Mucosa of rectum (tissue), 2 donors: ENCODE measurements around the gene BRICD5.
A peak's percentile ranks its signal among the peaks of the same experiment; 100 is the strongest.
"Not testable (repeated sequence)": the region's sequence is repeated elsewhere in the genome, so short reads cannot be mapped to it uniquely, and the experiment has no call there.

ENCODE experiments used
- H3K27ac ChIP-seq, 2 donors: one replicate each; pipeline ENCODE4 v1.7.0; 2013; ENCODE audit warnings: inconsistent platforms in 2 of 2, low read depth in 2 of 2, low read length in 2 of 2
- H3K27me3 ChIP-seq, 2 donors: one replicate each; pipeline ENCODE4 v1.7.0; 2013; ENCODE audit warnings: low read length in 2 of 2; ENCODE audit not compliant: control insufficient read depth in 2 of 2, insufficient read depth in 2 of 2
- H3K36me3 ChIP-seq, 2 donors: one replicate each; pipeline ENCODE4 v1.7.0; 2013; ENCODE audit warnings: low read length in 2 of 2; ENCODE audit not compliant: control insufficient read depth in 2 of 2, insufficient read depth in 2 of 2
- H3K4me1 ChIP-seq, 2 donors: one replicate each; pipeline ENCODE4 v1.7.0; 2013; ENCODE audit warnings: low read length in 2 of 2, mild to moderate bottlenecking in 1 of 2; ENCODE audit not compliant: control insufficient read depth in 2 of 2, insufficient read depth in 2 of 2
- H3K4me3 ChIP-seq, 2 donors: one replicate each; pipeline ENCODE4 v1.7.0; 2013; ENCODE audit warnings: low read length in 2 of 2
- H3K9ac ChIP-seq, 2 donors: one replicate each; pipeline ENCODE4 v1.7.0; 2013; ENCODE audit warnings: low read length in 2 of 2, low read depth in 1 of 2, mild to moderate bottlenecking in 1 of 2
- H3K9me3 ChIP-seq, 2 donors: one replicate each; pipeline ENCODE4 v1.7.0; 2013; ENCODE audit warnings: low read length in 2 of 2; ENCODE audit not compliant: control insufficient read depth in 2 of 2
- donor health status: healthy.
- donor health status: Normal muscosa, but diverticular disease.

BRICD5 gene

GRCh38 chr16:2208308-2208707 lies 2.4 kb downstream of the BRICD5 start:
- peaks cover 26% of the 10 kb centered on the region in 2 donors for H3K4me1 ChIP-seq
- H3K27ac ChIP-seq = no peak overlapping the region

GRCh38 chr16:2207872-2208271 lies 2.8 kb downstream of the BRICD5 start:
- Histone ChIP-seq H3K4me1 (peaks cover 22% of the 10 kb centered on the region in 2 donors), H3K27me3 (no peaks in the 10 kb centered on the region), H3K9ac (no peak overlapping the region), H3K9me3 (no peaks in the 10 kb centered on the region), H3K4me3 (no peak overlapping the region), H3K27ac (no peak overlapping the region), H3K36me3 (peaks cover 11 to 19% of the 10 kb centered on the region in 2 donors)

More at GRCh38 chr16:2208308-2208707, 2.4 kb downstream of the BRICD5 start:
- no peak overlapping the region for H3K4me3 ChIP-seq
- no peaks in the 10 kb centered on the region for H3K27me3 ChIP-seq
- no peak overlapping the region for H3K9ac ChIP-seq
- H3K9me3 ChIP-seq = no peaks in the 10 kb centered on the region
- peaks cover 11 to 19% of the 10 kb centered on the region in 2 donors for H3K36me3 ChIP-seq

GRCh38 chr16:2206780-2207433 lies 3.8 kb downstream of the BRICD5 start:
- Histone ChIP-seq H3K4me1 (peaks cover 13% of the 10 kb centered on the region in 2 donors), H3K27ac (no peak overlapping the region), H3K4me3 (no peak overlapping the region), H3K27me3 (no peaks in the 10 kb centered on the region), H3K9ac (no peak overlapping the region), H3K36me3 (peaks cover 11 to 17% of the 10 kb centered on the region in 2 donors), H3K9me3 (no peaks in the 10 kb centered on the region)

GRCh38 chr16:2206420-2206779 lies 4.3 kb downstream of the BRICD5 start:
- no peak overlapping the region for H3K27ac ChIP-seq
- peaks cover 11 to 17% of the 10 kb centered on the region in 2 donors for H3K36me3 ChIP-seq
- no peaks in the 10 kb centered on the region for H3K27me3 ChIP-seq
- peak overlapping the region in 1 of 2 donors; percentile 97 for H3K9ac ChIP-seq
- peaks cover 12 to 13% of the 10 kb centered on the region in 2 donors for H3K4me1 ChIP-seq
- peak overlapping the region; percentile 90 to 100 for H3K4me3 ChIP-seq
- H3K9me3 ChIP-seq = no peaks in the 10 kb centered on the region

- H3K4me1 ChIP-seq = peaks cover 12 to 13% of the 10 kb centered on the region in 2 donors
- H3K4me3 ChIP-seq = peak overlapping the region; percentile 90 to 100
- no peaks in the 10 kb centered on the region for H3K27me3 ChIP-seq
- no peaks in the 10 kb centered on the region for H3K9me3 ChIP-seq
- peaks cover 11 to 17% of the 10 kb centered on the region in 2 donors for H3K36me3 ChIP-seq
- H3K9ac ChIP-seq = peak overlapping the region; percentile 87 to 97
- peak overlapping the region; percentile 95 to 97 for H3K27ac ChIP-seq
Observed at GRCh38 chr16:2205967-2206313, 4.7 kb downstream of the BRICD5 start.

GRCh38 chr16:2205104-2205966 lies 5.3 kb downstream of the BRICD5 start, which contains the start of gene MLST8:
TSS of gene MLST8 (plus strand) at chr16:2205454. CDS start at chr16:2206086, 632 bp downstream.
- Histone ChIP-seq H3K4me1 (peaks cover 12 to 13% of the 10 kb centered on the region in 2 donors), H3K9ac (peak within 1 kb of the TSS; percentile 87 to 97), H3K27ac (peak within 1 kb of the TSS; percentile 95 to 97), H3K27me3 (no peaks in the 10 kb centered on the region), H3K4me3 (peak within 1 kb of the TSS; percentile 90 to 100), H3K36me3 (peaks cover 11 to 17% of the 10 kb centered on the region in 2 donors), H3K9me3 (no peaks in the 10 kb centered on the region)

GRCh38 chr16:2204416-2205103 lies 6.1 kb downstream of the BRICD5 start:
- H3K4me3 ChIP-seq = peak overlapping the region; percentile 90 to 100
- H3K27me3 ChIP-seq = no peaks in the 10 kb centered on the region
- H3K9me3 ChIP-seq = no peaks in the 10 kb centered on the region
- H3K9ac ChIP-seq = peak overlapping the region; percentile 77 to 97
- H3K4me1 ChIP-seq = peaks cover 12 to 13% of the 10 kb centered on the region in 2 donors
- peak overlapping the region in 1 of 2 donors; percentile 95 for H3K27ac ChIP-seq
- H3K36me3 ChIP-seq = peaks cover 11 to 14% of the 10 kb centered on the region in 2 donors

GRCh38 chr16:2203119-2203688 lies 7.5 kb downstream of the BRICD5 start:
- H3K4me1 ChIP-seq = peaks cover 12 to 13% of the 10 kb centered on the region in 2 donors
- not testable (repeated sequence) for H3K27me3 ChIP-seq
- H3K36me3 ChIP-seq = peaks cover 0 to 10% of the 10 kb centered on the region in 2 donors

GRCh38 chr16:2200313-2200712 lies 10.3 kb downstream of the BRICD5 start:
- peaks cover 17 to 25% of the 10 kb centered on the region in 2 donors for H3K27me3 ChIP-seq
- no peaks in the 10 kb centered on the region for H3K36me3 ChIP-seq

More at GRCh38 chr16:2203119-2203688, 7.5 kb downstream of the BRICD5 start:
- not testable (repeated sequence) for H3K27ac ChIP-seq, H3K4me3 ChIP-seq, H3K9ac ChIP-seq, H3K9me3 ChIP-seq

More at GRCh38 chr16:2200313-2200712, 10.3 kb downstream of the BRICD5 start:
- H3K4me3 ChIP-seq = no peak overlapping the region
- no peak overlapping the region for H3K9ac ChIP-seq
- H3K4me1 ChIP-seq = peaks cover 6% of the 10 kb centered on the region in 2 donors
- no peak overlapping the region for H3K27ac ChIP-seq
- H3K9me3 ChIP-seq = no peaks in the 10 kb centered on the region
